GM12875 (cell line): ENCODE measurements around the gene KDM4B.

Experiments used
- H3K4me3 ChIP-seq: one replicate; pipeline ENCODE4 v1.5.1; 2011; ENCODE audit warnings: low read depth, low read length, control low read depth
- CTCF ChIP-seq: IDR thresholded peaks from 2 replicates; pipeline ENCODE4 v1.5.1; 2011; ENCODE audit warnings: low read depth, mild to moderate bottlenecking, control low read depth, inconsistent platforms, low read length, moderate library complexity, borderline replicate concordance; ENCODE audit not compliant: insufficient read depth

Gene KDM4B

GRCh38 chr19:5048727-5049553 lies 80.0 kb downstream of the KDM4B start:
- H3K4me3 ChIP-seq, result no peak overlapping the region
- no peak for TF ChIP-seq CTCF

GRCh38 chr19:5049561-5049960 lies 80.6 kb downstream of the KDM4B start:
- no peak for TF ChIP-seq CTCF
- no peak overlapping the region for H3K4me3 ChIP-seq

DNA sequence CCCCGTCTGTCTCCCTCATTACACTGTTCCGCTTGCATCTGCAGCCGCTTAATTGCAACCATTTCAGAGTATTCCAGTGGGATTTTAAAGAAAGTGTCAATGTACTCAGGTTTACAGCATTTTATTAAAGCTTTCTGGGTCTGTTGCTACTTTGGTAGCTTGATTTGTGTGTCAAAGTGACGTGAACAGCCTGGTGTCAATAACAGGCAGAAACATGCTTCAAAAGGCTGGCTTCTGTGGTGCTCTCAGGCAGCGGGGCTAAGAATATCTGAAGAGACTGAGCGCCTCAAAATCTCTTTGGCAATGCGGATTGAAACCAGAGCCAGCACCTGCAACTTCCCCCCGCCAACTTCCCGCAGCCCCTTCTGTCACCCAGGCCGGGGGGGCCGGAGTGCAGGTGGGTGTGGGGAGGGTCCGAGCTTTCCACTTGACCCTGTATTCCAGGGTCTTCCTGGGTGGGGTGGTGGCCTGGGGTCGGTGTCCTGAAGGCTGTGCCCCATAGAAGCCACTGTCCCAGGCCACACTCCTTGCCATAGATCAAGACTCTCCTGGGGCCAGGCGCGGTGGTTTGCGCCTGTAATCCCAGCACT lies 81.2 kb downstream of the KDM4B start:
- no peak for TF ChIP-seq CTCF
- H3K4me3 ChIP-seq, result no peak overlapping the region

DNA sequence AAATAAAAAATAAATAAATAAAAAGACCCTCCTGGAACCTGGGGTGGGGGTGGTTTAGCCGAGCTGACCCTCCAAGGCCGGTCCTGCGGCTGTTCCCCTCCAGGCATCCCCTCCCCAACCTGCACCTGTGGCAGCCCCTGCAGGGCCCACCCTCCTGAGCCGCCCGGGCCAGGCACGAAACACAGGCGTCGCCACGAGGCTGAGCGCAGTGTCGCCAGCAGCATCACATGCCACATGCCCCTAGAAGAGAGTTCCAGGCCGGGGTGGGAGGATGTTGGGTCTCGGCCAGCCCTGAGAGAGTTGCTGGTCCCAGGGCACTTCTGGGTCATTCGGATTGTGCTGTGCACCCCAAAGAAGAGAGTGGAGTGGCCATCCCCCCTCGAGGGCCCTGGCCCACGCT lies 82.0 kb downstream of the KDM4B start:
- H3K4me3 ChIP-seq, result no peak overlapping the region
- no peak for TF ChIP-seq CTCF

DNA sequence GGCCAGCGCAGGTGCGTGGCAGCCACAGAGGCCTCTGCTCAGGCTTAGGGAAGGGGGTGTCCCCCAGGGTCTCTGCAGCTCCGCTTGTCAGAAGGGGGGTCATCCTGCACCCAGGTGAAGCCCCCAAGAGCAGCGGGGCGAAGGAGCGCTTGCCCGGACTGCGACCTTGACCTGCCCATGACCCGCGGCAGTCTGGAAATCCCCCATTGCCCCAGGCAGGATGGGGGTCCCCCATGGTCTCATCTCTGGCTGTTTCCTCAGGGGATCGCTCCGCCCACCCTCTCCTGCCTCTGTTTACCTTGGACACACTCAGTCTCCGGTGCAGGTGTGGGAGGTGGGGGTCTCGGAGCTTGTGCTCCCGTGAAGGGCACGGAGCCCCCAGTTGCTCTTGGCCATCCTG lies 82.7 kb downstream of the KDM4B start:
- no peak for TF ChIP-seq CTCF
- H3K4me3 ChIP-seq, result no peak overlapping the region

- no peak overlapping the region for H3K4me3 ChIP-seq
- TF ChIP-seq CTCF, result 0 out of 2 replicates have a peak, but pooled peaks have one; percentile 17
These were observed 83.6 kb downstream of the KDM4B start for GRCh38 chr19:5052515-5052914.
